SKM-1 (cell line): Measurements from ENCODE around the gene MRGPRE.

Experiments
- DNase-seq: peaks from one replicate; lab custom pipeline; 2025; ENCODE audit not compliant: unreplicated experiment; lab: John Stamatoyannopoulos, UW

MRGPRE gene

GRCh38 chr11:3181725-3182461, 50.3 kb downstream of the MRGPRE start:
- DNase-seq = no peak

- no peak for DNase-seq
Observed at GRCh38 chr11:3180869-3181268, 51.3 kb downstream of the MRGPRE start.

GRCh38 chr11:3178349-3178748, 53.9 kb downstream of the MRGPRE start:
- DNase-seq = no peak

GRCh38 chr11:3177931-3178330, 54.3 kb downstream of the MRGPRE start:
- DNase-seq = no peak
